GM12873 (cell line): Measurements from ENCODE around the gene HOXD11.

Source experiments
- TF ChIP-seq, protein P1 (sequence below): IDR thresholded peaks from 2 replicates; pipeline ENCODE4 v1.5.1; 2012; ENCODE audit warnings: low read depth, mild to moderate bottlenecking, moderate library complexity, low read length, control low read depth; ENCODE audit not compliant: insufficient read depth; ENCODE audit errors: missing control alignments

HOXD11 gene

DNA sequence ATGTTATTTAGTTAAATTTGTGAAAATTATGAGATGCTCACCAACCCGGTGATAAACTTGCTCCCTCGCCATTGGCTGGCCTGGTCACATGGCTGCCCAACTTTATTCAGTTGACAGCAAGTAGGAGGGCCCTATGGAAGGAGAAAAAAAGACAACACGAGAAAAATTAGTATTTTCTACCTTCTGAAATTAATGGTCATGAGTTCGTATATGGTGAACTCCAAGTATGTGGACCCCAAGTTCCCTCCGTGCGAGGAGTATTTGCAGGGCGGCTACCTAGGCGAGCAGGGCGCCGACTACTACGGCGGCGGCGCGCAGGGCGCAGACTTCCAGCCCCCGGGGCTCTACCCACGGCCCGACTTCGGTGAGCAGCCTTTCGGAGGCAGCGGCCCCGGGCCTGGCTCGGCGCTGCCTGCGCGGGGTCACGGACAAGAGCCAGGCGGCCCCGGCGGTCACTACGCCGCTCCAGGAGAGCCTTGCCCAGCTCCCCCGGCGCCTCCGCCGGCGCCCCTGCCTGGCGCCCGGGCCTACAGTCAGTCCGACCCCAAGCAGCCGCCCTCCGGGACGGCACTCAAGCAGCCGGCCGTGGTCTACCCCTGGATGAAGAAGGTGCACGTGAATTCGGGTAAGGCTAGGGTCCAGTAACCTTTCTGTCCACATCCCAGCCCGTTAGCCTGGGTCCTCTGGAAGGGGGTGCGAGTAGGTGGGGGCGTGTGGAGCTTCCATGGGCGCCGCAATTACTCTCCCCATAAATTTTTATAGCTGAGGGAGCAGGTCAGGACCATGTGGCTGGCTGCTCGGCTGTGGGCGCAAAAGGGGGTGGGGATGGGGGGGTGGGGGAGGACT is 44.6 kb downstream of the HOXD11 start, which contains the start of gene HOXD4:
TSS of gene HOXD4 (plus strand) at position 109 of the 846 bp plus-strand sequence. CDS start at position 193, 84 bp downstream.
- TF ChIP-seq, protein P1, sequence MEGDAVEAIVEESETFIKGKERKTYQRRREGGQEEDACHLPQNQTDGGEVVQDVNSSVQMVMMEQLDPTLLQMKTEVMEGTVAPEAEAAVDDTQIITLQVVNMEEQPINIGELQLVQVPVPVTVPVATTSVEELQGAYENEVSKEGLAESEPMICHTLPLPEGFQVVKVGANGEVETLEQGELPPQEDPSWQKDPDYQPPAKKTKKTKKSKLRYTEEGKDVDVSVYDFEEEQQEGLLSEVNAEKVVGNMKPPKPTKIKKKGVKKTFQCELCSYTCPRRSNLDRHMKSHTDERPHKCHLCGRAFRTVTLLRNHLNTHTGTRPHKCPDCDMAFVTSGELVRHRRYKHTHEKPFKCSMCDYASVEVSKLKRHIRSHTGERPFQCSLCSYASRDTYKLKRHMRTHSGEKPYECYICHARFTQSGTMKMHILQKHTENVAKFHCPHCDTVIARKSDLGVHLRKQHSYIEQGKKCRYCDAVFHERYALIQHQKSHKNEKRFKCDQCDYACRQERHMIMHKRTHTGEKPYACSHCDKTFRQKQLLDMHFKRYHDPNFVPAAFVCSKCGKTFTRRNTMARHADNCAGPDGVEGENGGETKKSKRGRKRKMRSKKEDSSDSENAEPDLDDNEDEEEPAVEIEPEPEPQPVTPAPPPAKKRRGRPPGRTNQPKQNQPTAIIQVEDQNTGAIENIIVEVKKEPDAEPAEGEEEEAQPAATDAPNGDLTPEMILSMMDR: no peak

DNA sequence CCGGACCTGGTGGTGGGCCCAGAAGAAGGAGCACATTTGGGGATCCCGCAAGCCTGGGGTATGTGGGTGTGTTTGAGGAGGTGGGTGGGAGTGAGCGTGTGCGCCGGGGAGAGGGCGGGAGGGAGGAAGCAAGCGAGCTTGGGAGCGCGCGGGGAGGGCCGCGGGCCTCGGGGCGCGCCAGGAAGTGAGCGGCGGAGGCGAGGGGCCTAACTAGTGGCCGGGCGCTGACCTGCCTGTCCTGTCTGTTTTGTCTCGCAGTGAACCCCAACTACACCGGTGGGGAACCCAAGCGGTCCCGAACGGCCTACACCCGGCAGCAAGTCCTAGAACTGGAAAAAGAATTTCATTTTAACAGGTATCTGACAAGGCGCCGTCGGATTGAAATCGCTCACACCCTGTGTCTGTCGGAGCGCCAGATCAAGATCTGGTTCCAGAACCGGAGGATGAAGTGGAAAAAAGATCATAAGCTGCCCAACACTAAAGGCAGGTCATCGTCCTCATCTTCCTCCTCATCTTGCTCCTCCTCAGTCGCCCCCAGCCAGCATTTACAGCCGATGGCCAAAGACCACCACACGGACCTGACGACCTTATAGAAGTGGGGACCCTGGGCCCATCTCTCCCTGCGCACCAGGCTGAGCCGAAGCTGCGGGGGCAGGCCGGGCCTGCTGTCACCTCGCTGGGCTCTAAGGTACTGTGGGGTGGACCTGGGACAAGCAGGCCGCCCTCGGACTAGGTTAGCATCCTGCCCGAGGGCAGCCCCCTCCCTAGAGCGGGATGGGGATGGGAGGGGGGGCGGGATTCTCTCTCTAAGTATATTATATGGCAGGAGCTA is 45.5 kb downstream of the HOXD11 start:
- TF ChIP-seq, protein P1: no peak

DNA sequence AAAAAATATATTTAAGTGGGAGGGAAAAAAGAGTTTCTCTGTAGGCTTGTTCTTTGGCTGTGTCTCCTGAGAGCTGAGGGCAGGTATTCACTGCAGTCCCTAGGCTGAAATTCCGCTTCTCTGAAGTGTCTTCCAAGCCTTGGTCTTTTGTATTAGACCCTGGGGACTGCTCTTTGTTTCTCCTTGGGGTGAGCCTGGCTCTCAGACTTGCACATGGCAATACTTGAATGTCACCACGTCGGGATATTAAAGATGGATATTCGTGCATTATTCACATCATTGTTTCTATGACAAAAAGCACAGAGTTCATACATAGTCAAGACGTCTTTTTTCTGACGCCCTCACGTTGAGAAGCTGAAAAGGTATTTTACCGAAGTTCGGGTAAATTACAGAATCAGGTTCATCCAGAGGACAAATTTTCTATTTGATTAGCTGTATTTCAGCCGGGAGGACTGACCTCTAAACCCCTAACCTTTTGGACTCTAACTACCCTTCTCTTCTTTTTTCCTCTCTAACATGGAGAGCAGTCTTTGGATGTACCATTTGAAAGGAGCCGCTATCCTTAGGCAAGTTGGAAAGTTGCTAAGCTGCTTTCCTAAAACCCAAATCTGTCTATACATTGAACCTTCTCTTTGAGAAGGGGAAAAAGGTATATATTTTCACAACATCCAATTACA is 47.6 kb downstream of the HOXD11 start:
- TF ChIP-seq, protein P1: no peak

DNA sequence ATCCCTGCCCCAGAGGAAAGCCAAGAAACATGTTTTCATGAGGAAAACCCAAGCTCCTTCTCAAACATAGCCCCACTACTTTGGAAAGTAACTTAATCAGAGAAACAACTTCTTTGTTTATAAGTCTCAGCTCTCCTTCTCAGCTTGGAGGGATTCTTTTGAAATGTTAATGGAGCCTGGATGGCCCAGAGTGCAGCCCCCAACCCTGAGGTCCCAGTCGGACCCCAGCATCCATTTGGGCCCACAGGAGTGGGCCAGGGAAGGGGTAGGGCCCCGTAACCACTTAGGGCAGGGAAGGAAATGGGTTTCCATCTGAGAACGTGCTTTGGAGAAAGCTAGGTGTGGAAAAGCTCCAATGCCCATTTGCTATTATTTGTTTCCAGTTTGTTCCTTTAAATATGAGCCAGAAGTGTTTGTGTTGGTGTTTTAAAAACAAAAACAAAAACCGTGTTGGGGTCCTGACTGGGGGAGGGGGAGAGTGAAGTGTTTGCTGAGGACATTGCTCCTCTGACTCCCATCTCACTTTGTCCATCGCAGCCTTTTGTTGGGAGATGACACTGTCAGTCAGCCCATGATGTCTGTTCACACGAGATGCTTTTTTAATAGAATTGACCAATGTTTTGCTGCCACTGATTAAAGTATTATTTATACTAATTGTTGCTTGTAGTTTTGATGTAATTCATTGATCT is 48.4 kb downstream of the HOXD11 start:
- TF ChIP-seq, protein P1: no peak

DNA sequence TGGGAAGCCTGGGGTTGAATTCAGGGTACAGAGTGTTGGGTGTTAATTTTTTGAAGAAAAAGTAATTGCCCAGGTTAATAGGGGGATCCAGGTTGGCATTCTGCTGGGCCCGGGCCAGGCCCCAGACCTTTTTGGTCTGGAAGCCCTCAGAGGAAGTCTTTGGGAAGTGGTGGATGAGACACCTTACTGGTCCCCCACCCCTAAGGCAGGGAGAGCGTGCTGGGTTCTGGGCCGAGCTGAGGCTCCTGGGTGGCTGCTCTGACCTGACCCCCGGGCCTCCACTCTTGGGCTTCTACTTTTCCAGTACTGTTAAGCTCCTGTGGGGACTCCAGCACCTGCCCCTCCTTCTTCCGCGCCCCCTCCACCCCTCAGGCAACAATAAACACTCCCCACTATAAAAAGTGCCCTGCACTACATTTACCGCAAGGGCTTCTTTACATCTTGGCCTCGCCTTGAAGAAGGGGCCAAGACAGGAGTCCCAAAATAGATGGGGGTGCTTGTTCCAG is 49.3 kb downstream of the HOXD11 start:
- TF ChIP-seq, protein P1: no peak

DNA sequence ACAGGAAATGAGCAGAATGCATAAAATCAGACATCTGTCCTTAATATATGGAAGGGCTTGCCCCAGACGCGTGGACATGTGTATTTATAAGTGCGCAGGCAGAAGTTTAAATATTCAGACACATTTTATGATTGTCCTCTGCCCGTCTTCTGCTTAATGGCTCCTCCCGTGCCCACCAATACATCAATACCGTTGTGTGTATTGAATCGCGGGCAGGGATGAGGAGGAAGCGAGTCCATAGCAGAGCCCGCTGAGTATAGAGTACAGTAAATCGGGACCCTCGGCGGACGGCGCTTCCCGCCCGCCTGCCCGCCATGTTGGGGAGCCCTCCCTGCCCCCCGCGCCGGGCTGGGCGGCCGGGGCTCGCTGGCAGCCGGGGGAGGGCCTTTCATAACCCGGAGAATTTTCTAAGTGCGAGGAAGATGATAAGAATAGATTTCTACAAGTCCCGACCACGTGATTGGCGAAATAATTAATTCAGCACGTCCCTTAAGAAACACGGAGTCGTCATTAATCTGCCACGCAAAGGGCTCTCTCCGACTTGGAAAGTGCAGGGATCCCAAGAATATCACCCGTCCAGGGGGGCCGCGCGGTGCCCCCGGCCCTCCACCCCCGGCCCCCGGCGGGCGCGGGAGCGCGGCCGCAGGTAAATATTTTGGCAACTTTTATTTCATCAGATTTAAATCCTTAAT is 49.9 kb downstream of the HOXD11 start, which contains the start of gene HOXD3:
TSS of gene HOXD3 (plus strand) at position 501 of the 692 bp plus-strand sequence. CDS start 11,808 bp downstream, outside the sequence.
- TF ChIP-seq, protein P1: no peak
